H9 (cell line): ENCODE results near the gene IRF2BP1. TPM values are rescaled to one million over a fixed set of nuclear protein-coding genes. Genes with fewer than 3 reads are reported as not detected.
"Not testable (repeated sequence)": the region's sequence is repeated elsewhere in the genome, so short reads cannot be mapped to it uniquely, and the experiment has no call there.

Source experiments
- DNase-seq: peaks from one replicate; pipeline ENCODE4 v3.0.0-alpha.2; 2017
- H2AFZ ChIP-seq: one replicate; pipeline ENCODE4 v1.6.1; 2013; ENCODE audit warnings: mild to moderate bottlenecking, low read length, control low read depth, moderate library complexity
- H2AK5ac ChIP-seq: 2 replicates; pipeline ENCODE4 v1.6.1; 2013; ENCODE audit warnings: low read length, control low read depth, mixed read lengths; ENCODE audit not compliant: insufficient read length
- H2BK120ac ChIP-seq: one replicate; pipeline ENCODE4 v1.6.1; 2013; ENCODE audit warnings: low read depth, mild to moderate bottlenecking, low read length, control low read depth, inconsistent platforms; ENCODE audit not compliant: poor library complexity, severe bottlenecking
- H2BK12ac ChIP-seq: 2 replicates; pipeline ENCODE4 v1.6.1; 2013; ENCODE audit warnings: low read length, control low read depth, mixed read lengths, low read depth; ENCODE audit not compliant: insufficient read length
- H2BK15ac ChIP-seq: 2 replicates; pipeline ENCODE4 v1.6.1; 2013; ENCODE audit warnings: low read depth, low read length, control low read depth
- H2BK20ac ChIP-seq: one replicate; pipeline ENCODE4 v1.6.1; 2013; ENCODE audit warnings: low read depth, mild to moderate bottlenecking, low read length, control low read depth, inconsistent platforms; ENCODE audit not compliant: poor library complexity, severe bottlenecking
- H2BK5ac ChIP-seq: 2 replicates; pipeline ENCODE4 v1.6.1; 2013; ENCODE audit warnings: low read length, control low read depth, mixed read lengths; ENCODE audit not compliant: insufficient read length
- H3K14ac ChIP-seq: 2 replicates; pipeline ENCODE4 v1.6.1; 2013; ENCODE audit warnings: low read length, control low read depth; ENCODE audit not compliant: insufficient read depth
- H3K18ac ChIP-seq: 2 replicates; pipeline ENCODE4 v1.6.1; 2013; ENCODE audit warnings: low read depth, mild to moderate bottlenecking, mixed read lengths, low read length, control low read depth; ENCODE audit not compliant: insufficient read length
- H3K23ac ChIP-seq: 2 replicates; pipeline ENCODE4 v1.6.1; 2013; ENCODE audit warnings: low read length, control low read depth, mixed read lengths, low read depth; ENCODE audit not compliant: insufficient read length
- H3K23me2 ChIP-seq: 2 replicates; pipeline ENCODE4 v1.6.1; 2013; ENCODE audit warnings: low read depth, mild to moderate bottlenecking, mixed read lengths, low read length, control low read depth; ENCODE audit not compliant: insufficient read length, poor library complexity, severe bottlenecking
- H3K27ac ChIP-seq: 2 replicates; pipeline ENCODE4 v1.5.1; 2013; ENCODE audit warnings: low read length, control low read depth, mixed read lengths, low read depth; ENCODE audit not compliant: insufficient read length
- H3K27me3 ChIP-seq: 2 replicates; pipeline ENCODE4 v1.6.1; 2013; ENCODE audit warnings: low read length, control low read depth, inconsistent platforms; ENCODE audit not compliant: insufficient read depth
- H3K4ac ChIP-seq: 2 replicates; pipeline ENCODE4 v1.6.1; 2013; ENCODE audit warnings: low read depth, mild to moderate bottlenecking, control low read depth, inconsistent platforms, low read length, moderate library complexity
- H3K4me1 ChIP-seq: 2 replicates; pipeline ENCODE4 v1.6.1; 2013; ENCODE audit warnings: low read length, control low read depth, inconsistent platforms; ENCODE audit not compliant: insufficient read depth
- H3K4me2 ChIP-seq: 2 replicates; pipeline ENCODE4 v1.6.1; 2013; ENCODE audit warnings: low read length, control low read depth, mixed read lengths; ENCODE audit not compliant: insufficient read length, insufficient read depth
- H3K56ac ChIP-seq: 2 replicates; pipeline ENCODE4 v1.6.1; 2013; ENCODE audit warnings: low read depth, mild to moderate bottlenecking, mixed read lengths, low read length, control low read depth; ENCODE audit not compliant: insufficient read length
- H3K79me1 ChIP-seq: 2 replicates; pipeline ENCODE4 v1.6.1; 2013; ENCODE audit warnings: low read depth, mild to moderate bottlenecking, moderate library complexity, low read length, control low read depth, inconsistent platforms; ENCODE audit not compliant: insufficient read depth, poor library complexity, severe bottlenecking
- H3K79me2 ChIP-seq: 2 replicates; pipeline ENCODE4 v1.6.1; 2013; ENCODE audit warnings: low read length, control low read depth, inconsistent platforms; ENCODE audit not compliant: insufficient read depth
- H3K9ac ChIP-seq: 2 replicates; pipeline ENCODE4 v1.6.1; 2013; ENCODE audit warnings: low read length, control low read depth, mixed read lengths; ENCODE audit not compliant: insufficient read length; ENCODE audit errors: extremely low read depth
- H3K9me3 ChIP-seq: one replicate; pipeline ENCODE4 v1.6.1; 2013; ENCODE audit warnings: low read depth, low read length, inconsistent platforms; ENCODE audit not compliant: control insufficient read depth
- H3T11ph ChIP-seq: one replicate; pipeline ENCODE4 v1.6.1; 2013; ENCODE audit warnings: mild to moderate bottlenecking, low read length, control low read depth, inconsistent platforms
- H4K20me1 ChIP-seq: one replicate; pipeline ENCODE4 v1.6.1; 2013; ENCODE audit not compliant: control insufficient read depth, insufficient read length, insufficient read depth
- H4K5ac ChIP-seq: 2 replicates; pipeline ENCODE4 v1.6.1; 2013; ENCODE audit warnings: low read depth, mild to moderate bottlenecking, mixed read lengths, low read length, control low read depth; ENCODE audit not compliant: insufficient read length
- H4K8ac ChIP-seq: replicated peaks from 2 replicates; pipeline ENCODE4 v1.6.1; 2013; ENCODE audit warnings: low read length, control low read depth, mixed read lengths, low read depth; ENCODE audit not compliant: insufficient read length
- H4K91ac ChIP-seq: 2 replicates; pipeline ENCODE4 v1.6.1; 2013; ENCODE audit warnings: low read depth, mild to moderate bottlenecking, moderate library complexity, mixed read lengths, low read length, control low read depth; ENCODE audit not compliant: insufficient read length
- H3K27ac Mint-ChIP-seq, 3 experiments: 2 replicates in 2 of 3; 3 replicates in 1 of 3; pipeline ENCODE4 v1.8.0; 2020 to 2021; ENCODE audit warnings: mixed read lengths in 3 of 3, mild to moderate bottlenecking in 1 of 3, moderate library complexity in 1 of 3
- H3K27me3 Mint-ChIP-seq: 2 replicates; pipeline ENCODE4 v1.8.0; 2021; ENCODE audit warnings: low read depth, mild to moderate bottlenecking, moderate library complexity, mixed read lengths
- H3K36me3 Mint-ChIP-seq, 3 experiments: 2 replicates in 2 of 3; 3 replicates in 1 of 3; pipeline ENCODE4 v1.8.0; 2020 to 2021; ENCODE audit warnings: low read depth in 3 of 3, mixed read lengths in 3 of 3; ENCODE audit not compliant: insufficient read depth in 1 of 3
- H3K4me1 Mint-ChIP-seq, 2 experiments: 2 replicates each; pipeline ENCODE4 v1.8.0; 2020; ENCODE audit warnings: mixed read lengths in 2 of 2
- H3K4me3 Mint-ChIP-seq, 2 experiments: 2 replicates in 1 of 2; 3 replicates in 1 of 2; pipeline ENCODE4 v1.8.0; 2020 to 2021; ENCODE audit warnings: mild to moderate bottlenecking in 2 of 2, mixed read lengths in 2 of 2, moderate library complexity in 1 of 2
- H3K9me3 Mint-ChIP-seq, 2 experiments: 2 replicates in 1 of 2; 3 replicates in 1 of 2; pipeline ENCODE4 v1.8.0; 2020; ENCODE audit warnings: mild to moderate bottlenecking in 2 of 2, mixed read lengths in 2 of 2, moderate library complexity in 1 of 2
- CTCF ChIP-seq: fragments of 200-600 bp; sonication (generic); conservative IDR thresholded peaks from 3 replicates; pipeline ENCODE4 v1.8.0; 2021; ENCODE audit warnings: antibody characterized with exemption, mild to moderate bottlenecking
- WGBS: extraction: QIAGEN DNeasy Blood & Tissue Kit; methylation state at CpG from one replicate; pipeline ENCODE4 v1.1.7; 2013; ENCODE audit warnings: missing lambda C conversion rate, low lambda C conversion rate, mixed read lengths; ENCODE audit not compliant: insufficient read length; ENCODE audit errors: extremely low coverage; 5-methylcytosine and 5-hydroxymethylcytosine counted together
- total RNA-seq: library from RNA; stranded (reverse); gene quantifications from 2 replicates; pipeline ENCODE4 v1.2.1, GENCODE V29; 2021

IRF2BP1 gene
- total RNA-seq, 1 experiment from 2014 or later: 28.2 TPM

GRCh38 chr19:45897261-45897812 lies 11.4 kb upstream of the IRF2BP1 start:
- no peak for TF ChIP-seq CTCF
- H3K27me3 Mint-ChIP-seq: peaks cover 15% of the 10 kb centered on the region
- H2BK15ac ChIP-seq: no peak overlapping the region
- WGBS: no CpG with 5 or more reads among the region's 8 CpGs
- no peak overlapping the region for H2BK120ac ChIP-seq
- no peak overlapping the region for H3K23ac ChIP-seq
- no peak overlapping the region for H2AFZ ChIP-seq
- no peak overlapping the region for H2BK5ac ChIP-seq
- no peak overlapping the region for H4K91ac ChIP-seq
- no peak for DNase-seq
- H3K27me3 ChIP-seq: peaks cover 4% of the 10 kb centered on the region; the same call in 1 of the 2 replicates
- H3K9ac ChIP-seq: no peak overlapping the region
- no peak overlapping the region for H3K18ac ChIP-seq
- H3K4me1 ChIP-seq: no peaks in the 10 kb centered on the region
- H2BK20ac ChIP-seq: no peak overlapping the region
- no peak overlapping the region for H2BK12ac ChIP-seq
- no peaks in the 10 kb centered on the region for H3K9me3 ChIP-seq
- H3K9me3 Mint-ChIP-seq: no peaks in the 10 kb centered on the region
- no peak overlapping the region for H3T11ph ChIP-seq
- no peak overlapping the region for H3K27ac ChIP-seq
- no peaks in the 10 kb centered on the region for H3K79me1 ChIP-seq
- H4K20me1 ChIP-seq: no peaks in the 10 kb centered on the region
- H3K4me2 ChIP-seq: no peak overlapping the region
- no peaks in the 10 kb centered on the region for H3K79me2 ChIP-seq
- H3K4ac ChIP-seq: no peak overlapping the region
- H4K8ac ChIP-seq: no peak overlapping the region
- no peak overlapping the region for H3K56ac ChIP-seq
- peaks cover 9% of the 10 kb centered on the region for H3K23me2 ChIP-seq
- H3K4me3 Mint-ChIP-seq: no peak overlapping the region
- peaks cover 11 to 12% of the 10 kb centered on the region in 2 experiments; a peak in 3 of 4 replicates for H3K4me1 Mint-ChIP-seq
- no peak overlapping the region for H3K27ac Mint-ChIP-seq
- H4K5ac ChIP-seq: no peak overlapping the region
- no peak overlapping the region for H3K14ac ChIP-seq
- H3K36me3 Mint-ChIP-seq: peaks cover 16 to 33% (median 29%) of the 10 kb centered on the region in 3 experiments
- H2AK5ac ChIP-seq: no peak overlapping the region

- not testable (repeated sequence) for H4K5ac ChIP-seq, H3K4me1 ChIP-seq, H2BK20ac ChIP-seq, H3K27me3 Mint-ChIP-seq, H4K91ac ChIP-seq, H4K20me1 ChIP-seq, H3K9ac ChIP-seq, H3K9me3 Mint-ChIP-seq, H3K27me3 ChIP-seq, H2BK120ac ChIP-seq, H2BK15ac ChIP-seq, H3T11ph ChIP-seq, H2BK5ac ChIP-seq, H3K4me2 ChIP-seq, H3K23me2 ChIP-seq, H3K27ac Mint-ChIP-seq, H2AK5ac ChIP-seq, H3K23ac ChIP-seq, H3K27ac ChIP-seq, H3K56ac ChIP-seq, H3K79me1 ChIP-seq, H3K14ac ChIP-seq, H3K79me2 ChIP-seq, H3K4me3 Mint-ChIP-seq, H3K4ac ChIP-seq, H4K8ac ChIP-seq, H3K18ac ChIP-seq, DNase-seq, H2BK12ac ChIP-seq, H2AFZ ChIP-seq, H3K9me3 ChIP-seq
- Mint-ChIP-seq H3K4me1 (peaks cover 11 to 12% of the 10 kb centered on the region in 2 experiments; a peak in 3 of 4 replicates), H3K36me3 (peaks cover 16 to 33% (median 29%) of the 10 kb centered on the region in 3 experiments)
- WGBS: no CpG with 5 or more reads among the region's 12 CpGs
Measured at GRCh38 chr19:45895983-45896599, 10.2 kb upstream of the IRF2BP1 start.
